HL-60 (cell line): Measurements from ENCODE around the gene DPYD.

Source experiments
- GABPA ChIP-seq: IDR thresholded peaks from 2 replicates; pipeline ENCODE4 v1.6.1; 2012; ENCODE audit warnings: low read depth
- POLR2AphosphoS5 ChIP-seq: IDR thresholded peaks from 2 replicates; pipeline ENCODE4 v1.6.1; 2012; ENCODE audit warnings: low read depth
- SPI1 ChIP-seq: IDR thresholded peaks from 2 replicates; pipeline ENCODE4 v1.6.1; 2012; ENCODE audit warnings: low read depth, mild to moderate bottlenecking, borderline replicate concordance
- TF ChIP-seq, protein P1 (sequence below): IDR thresholded peaks from one replicate; pipeline ENCODE4 v1.5.1; 2011; ENCODE audit warnings: low read length, control low read depth, inconsistent platforms; ENCODE audit not compliant: insufficient read depth
- TF ChIP-seq, protein P2 (sequence below): IDR thresholded peaks from 2 replicates; pipeline ENCODE4 v1.6.1; 2012; ENCODE audit warnings: low read depth; ENCODE audit not compliant: insufficient replicate concordance

DNA sequence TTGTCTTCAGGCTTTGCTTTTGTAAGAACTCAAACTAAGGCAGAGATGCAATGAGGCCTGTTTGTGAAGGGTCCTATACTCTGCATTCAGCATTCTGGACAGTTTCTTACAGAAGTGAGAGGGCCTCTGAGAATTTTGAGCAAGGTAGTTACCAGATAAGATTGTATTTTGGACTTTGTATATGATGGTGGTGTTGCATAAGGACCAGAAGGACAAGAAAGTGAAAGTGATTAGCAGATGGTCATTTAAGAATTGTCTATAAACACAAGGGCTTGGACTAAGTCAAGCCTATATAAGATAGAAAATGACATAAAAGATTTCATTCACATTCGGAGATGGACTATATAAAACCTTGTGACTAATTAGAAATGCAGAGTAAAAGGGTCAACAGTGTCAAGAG, 662.2 kb downstream of the DPYD start:
- TF ChIP-seq, protein P1, sequence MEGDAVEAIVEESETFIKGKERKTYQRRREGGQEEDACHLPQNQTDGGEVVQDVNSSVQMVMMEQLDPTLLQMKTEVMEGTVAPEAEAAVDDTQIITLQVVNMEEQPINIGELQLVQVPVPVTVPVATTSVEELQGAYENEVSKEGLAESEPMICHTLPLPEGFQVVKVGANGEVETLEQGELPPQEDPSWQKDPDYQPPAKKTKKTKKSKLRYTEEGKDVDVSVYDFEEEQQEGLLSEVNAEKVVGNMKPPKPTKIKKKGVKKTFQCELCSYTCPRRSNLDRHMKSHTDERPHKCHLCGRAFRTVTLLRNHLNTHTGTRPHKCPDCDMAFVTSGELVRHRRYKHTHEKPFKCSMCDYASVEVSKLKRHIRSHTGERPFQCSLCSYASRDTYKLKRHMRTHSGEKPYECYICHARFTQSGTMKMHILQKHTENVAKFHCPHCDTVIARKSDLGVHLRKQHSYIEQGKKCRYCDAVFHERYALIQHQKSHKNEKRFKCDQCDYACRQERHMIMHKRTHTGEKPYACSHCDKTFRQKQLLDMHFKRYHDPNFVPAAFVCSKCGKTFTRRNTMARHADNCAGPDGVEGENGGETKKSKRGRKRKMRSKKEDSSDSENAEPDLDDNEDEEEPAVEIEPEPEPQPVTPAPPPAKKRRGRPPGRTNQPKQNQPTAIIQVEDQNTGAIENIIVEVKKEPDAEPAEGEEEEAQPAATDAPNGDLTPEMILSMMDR = no peak
- TF ChIP-seq POLR2AphosphoS5 = no peak
- TF ChIP-seq, protein P2, sequence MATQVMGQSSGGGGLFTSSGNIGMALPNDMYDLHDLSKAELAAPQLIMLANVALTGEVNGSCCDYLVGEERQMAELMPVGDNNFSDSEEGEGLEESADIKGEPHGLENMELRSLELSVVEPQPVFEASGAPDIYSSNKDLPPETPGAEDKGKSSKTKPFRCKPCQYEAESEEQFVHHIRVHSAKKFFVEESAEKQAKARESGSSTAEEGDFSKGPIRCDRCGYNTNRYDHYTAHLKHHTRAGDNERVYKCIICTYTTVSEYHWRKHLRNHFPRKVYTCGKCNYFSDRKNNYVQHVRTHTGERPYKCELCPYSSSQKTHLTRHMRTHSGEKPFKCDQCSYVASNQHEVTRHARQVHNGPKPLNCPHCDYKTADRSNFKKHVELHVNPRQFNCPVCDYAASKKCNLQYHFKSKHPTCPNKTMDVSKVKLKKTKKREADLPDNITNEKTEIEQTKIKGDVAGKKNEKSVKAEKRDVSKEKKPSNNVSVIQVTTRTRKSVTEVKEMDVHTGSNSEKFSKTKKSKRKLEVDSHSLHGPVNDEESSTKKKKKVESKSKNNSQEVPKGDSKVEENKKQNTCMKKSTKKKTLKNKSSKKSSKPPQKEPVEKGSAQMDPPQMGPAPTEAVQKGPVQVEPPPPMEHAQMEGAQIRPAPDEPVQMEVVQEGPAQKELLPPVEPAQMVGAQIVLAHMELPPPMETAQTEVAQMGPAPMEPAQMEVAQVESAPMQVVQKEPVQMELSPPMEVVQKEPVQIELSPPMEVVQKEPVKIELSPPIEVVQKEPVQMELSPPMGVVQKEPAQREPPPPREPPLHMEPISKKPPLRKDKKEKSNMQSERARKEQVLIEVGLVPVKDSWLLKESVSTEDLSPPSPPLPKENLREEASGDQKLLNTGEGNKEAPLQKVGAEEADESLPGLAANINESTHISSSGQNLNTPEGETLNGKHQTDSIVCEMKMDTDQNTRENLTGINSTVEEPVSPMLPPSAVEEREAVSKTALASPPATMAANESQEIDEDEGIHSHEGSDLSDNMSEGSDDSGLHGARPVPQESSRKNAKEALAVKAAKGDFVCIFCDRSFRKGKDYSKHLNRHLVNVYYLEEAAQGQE = no peak
- TF ChIP-seq GABPA = no peak
- no peak for TF ChIP-seq SPI1
